GF-D8 (cell line): ENCODE measurements around the gene HRK.

Experiments
- DNase-seq: peaks from one replicate; lab custom pipeline; 2025; lab: John Stamatoyannopoulos, UW

The HRK gene

DNA sequence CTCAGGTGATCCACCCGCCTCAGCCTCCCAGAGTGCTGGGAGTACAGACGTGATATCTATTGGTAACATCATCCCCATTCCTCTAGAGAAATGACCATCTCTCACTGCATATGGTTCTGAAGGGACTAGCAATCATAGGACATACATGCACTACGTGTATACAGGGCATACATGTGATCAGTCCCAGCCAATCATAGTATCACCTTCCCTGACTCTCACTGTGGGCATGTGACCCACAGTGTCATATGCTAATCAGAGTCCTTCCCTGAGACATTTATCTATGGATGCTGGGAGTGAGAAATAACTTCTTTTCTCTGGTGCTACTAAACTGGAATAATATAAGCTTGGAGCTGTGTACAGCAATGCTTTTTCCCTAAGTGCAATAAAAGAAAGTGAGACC lies 17.4 kb upstream of the HRK start:
- no peak for DNase-seq

DNA sequence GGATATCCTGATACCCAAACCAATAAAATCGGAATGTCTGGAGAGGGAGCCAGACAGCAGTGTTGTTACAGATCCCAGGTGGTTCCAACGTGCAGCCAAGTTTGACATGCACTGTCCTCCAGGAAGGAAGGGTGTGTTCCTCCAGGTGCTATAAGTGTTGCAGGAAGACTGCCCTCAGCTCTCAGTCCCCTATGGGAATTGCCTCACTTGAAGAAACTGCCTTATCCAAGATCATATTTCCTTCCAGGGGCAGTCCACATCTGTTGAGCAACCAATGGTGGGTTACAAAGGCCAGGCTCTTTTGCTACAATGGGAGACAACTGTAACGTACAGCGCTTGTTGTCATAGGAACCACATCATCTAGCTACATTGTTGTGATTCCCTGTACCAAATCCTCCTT lies 16.2 kb upstream of the HRK start:
- no peak for DNase-seq

DNA sequence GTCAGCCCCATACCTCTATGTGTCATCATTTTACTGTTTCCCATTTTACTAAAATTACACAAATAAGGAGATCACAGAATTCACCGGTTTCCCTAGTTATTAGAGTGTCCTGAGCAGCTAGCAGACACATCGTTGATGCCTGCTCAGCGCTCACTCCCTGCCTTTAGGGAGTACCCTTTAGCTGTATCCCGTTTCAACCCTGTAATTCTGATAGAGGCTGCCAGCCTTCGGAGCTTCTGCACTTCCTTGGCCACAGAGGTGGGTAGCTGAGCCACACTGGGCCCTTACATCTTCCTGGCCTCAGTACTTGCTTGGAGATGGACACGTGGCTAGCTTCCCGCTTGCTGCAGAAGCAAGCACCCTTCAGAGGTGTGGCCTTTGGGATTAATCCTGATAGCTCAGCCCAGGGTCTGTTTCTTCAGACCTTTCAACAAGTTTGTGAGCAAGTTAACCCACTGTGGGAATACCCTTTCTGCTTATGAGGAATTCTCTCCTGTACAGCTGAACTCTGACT lies 15.2 kb upstream of the HRK start:
- DNase-seq = no peak

DNA sequence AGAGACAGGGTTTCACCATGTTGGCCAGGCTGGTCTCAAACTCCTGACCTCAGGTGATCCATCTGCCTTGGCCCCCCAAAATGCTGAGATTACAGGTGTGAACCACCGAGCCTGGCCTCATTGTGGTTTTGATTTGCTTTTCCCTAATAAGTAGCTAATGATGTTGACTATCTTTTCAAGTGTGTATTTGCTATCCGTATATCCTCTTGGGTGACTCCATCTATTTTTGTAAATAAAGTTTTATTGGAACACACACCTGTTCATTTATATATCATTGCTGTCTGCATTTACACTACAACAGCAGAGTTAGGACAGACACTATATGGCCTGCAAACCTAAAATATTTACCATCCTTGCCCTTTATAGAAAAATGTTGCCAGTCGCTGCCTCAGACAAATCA lies 13.7 kb upstream of the HRK start:
- DNase-seq = no peak

DNA sequence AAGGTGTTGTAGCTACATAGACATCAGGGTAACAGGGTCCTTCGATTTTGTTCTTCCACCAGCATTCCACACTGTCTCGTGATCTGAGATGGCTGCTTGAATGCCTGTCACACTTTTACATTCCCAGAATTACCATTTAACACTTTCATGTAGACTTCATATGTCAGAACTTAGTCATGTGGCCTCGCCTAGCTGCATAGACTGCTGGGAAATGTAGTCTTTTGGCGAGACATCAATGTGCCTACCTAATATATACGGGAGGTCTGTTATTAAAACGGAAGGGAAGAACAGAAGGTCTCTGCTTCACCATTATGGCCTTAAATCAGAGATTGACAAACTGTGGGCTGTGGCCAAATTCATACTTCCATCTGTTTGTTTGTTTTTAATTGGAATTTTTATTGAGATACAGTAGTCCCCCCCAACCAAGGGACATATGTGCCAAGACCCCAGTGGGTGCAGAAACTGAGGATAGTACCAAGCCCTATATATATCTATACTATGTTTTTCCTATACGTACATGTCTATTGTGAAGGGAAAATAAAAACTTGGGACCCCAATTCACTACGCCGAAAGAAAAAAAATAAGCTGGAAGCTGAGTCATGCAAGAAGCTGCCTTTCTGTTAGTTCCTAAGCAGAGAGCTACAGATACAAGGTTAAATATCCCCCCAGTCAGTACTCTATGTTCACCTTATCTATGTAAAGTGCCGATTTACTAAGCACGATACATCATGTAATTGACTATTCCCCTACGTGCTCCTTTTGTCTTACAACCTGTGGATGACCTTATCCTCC lies 11.3 kb upstream of the HRK start:
- DNase-seq = no peak

DNA sequence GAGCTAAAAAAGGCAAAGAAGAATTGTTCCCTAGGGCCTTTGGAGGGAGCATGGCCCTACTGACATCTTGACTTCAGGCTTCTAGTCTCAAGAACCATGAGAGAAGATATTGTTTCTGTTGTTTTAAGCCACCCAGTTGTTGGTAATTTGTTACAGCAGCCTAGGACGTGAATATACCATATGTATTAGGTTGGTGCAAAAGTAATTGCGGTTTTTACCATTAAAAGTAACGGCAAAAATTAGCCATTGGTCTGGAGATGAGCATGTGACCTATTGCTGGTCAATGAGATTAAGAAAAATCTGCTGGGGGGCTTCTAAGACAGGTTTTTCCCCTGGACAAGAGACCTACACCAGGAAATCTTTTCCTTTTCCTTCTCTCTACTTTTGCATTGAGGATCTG lies 9.8 kb upstream of the HRK start:
- DNase-seq = no peak

DNA sequence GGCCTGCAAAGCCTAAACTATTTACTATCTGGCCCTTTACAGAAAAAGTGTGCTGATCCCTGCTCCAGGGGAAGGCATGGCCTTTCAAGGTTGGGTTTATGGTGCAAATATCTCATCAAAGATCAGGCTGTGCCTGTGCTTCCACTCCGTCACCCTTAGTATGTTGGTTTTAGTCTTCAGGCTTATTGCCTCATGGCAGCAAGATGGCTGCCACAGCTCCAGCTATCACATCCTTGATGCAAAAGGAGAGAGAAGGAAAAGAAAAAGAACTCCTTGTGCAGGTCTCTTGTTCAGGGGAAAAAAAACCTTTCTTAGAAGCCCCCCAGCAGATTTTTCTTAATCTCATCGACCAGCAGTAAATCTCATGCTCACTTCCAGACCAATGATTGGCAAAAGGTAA lies 9.1 kb upstream of the HRK start:
- no peak for DNase-seq

DNA sequence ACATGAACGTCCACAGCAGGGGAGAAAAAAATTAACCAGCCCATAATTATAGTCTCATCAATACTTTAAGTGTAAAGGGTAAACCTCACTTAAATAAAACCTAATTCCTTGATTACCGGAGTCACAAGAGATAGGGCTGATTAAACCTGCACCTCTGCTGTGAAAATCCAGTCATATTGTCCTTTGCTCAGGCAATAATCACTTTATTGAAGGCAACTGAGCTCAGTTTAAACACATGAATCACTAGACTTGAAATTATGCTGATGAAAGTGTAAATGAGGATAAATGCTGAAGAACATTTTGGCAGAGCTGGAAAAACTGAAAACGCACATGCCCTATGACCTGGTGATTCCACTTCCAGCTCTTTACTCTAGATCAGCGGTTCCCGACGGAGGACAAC lies 6.7 kb upstream of the HRK start:
- DNase-seq = no peak

DNA sequence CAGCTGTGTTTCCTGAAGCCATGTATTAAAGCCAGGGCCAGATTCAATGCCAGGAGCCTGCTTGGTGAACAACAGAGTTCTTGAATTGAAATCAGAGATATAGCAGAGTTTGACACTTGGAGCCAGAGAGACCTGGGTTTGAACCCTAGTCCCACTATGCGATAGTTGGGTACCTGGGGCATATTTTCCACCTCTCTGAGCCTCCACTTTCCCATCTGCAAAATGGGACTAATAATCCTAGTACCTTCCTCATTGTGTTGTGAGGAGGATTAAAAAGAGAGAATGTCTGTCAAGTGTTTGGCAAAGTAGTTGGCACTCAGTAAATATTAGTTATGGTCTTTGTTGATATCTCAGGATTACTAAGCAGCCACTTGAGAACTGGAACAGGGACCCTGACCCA lies 6.0 kb upstream of the HRK start:
- DNase-seq = no peak

DNA sequence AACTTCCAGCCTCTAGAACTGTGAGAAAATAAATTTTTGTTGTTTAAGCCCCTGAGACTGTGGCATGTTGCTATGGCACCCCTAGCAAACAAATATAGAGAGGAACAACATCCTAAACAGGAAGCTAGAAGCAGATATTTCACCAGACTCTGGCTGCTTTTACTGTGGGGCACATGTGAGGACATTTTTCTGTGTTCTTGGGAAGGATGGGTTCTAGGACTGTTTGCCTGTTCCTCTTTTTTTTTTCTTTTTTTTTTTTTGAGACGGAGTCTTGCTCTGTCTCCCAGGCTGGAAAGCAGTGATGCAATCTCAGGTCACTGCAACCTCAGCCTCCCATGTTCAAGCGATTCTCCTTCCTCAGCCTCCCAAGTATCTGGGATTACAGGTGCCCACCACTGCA lies 4.2 kb upstream of the HRK start:
- peak; percentile 63 for DNase-seq

DNA sequence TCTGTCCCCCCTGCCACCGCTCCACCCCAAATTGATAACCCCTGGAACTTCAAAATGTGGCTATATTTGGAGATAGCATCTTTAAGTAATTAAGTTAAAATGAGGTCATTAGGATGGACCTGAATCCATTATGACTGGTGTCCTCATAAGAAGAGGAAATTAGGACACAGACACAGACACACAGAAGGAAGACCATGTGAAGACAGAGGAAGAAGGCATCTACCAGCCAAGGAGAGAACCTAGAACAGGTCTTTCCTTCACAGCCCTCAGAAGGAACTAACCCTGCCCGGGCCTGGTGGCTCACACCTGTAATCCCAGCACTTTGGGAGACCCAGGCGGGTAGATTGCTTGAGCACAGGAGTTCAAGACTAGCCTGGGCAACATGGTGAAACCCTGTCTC lies 3.6 kb upstream of the HRK start:
- DNase-seq = peak; percentile 10

DNA sequence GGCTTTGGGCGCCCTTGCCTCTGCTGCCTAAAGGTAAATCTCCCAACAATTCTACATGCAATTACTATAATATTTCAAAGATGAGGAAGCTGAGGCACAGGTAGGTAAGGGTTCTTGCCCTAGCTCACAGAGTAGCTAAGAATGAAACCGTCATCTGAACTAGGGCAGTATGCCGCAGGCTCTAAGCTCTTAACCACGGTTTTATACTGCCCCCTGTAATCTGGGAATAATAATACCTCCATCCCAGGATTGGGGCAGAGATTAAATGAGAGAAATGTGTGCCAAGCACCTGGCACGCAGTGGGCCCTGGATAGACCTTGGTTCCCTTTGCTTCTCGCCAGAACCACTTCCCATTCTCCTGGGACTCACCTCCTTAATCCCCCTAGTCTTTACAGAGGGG lies 1.5 kb upstream of the HRK start:
- DNase-seq = no peak

DNA sequence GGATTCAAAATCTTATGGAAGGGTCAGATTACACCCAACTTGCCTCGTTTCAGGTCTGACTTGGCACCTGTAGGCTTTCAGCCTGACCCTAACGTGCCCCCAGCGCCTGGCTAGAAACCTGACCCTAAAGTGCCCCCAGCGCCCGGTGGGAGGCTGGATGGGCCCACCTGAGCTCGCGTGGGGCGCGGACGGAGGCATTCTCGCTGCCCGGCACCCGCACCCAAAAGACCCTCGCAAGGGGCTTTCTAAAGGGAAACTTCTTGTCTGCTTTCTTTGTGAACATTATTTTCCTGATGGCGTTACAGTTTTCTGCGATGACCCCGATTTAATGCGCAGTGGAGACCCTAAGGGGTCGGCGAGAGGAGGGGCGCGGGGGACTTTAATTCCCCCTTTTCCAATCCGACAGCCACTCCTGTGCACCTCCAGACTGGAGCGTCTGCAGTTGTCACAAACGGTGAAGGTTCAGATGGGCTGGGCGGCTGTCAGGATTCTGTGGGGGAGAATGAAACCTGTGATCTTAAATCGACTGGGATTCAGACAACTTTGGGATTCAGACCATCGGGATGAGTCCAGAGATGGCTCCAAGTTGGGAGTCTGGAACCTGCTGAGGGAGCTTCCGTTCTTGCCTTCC lies 751 bp upstream of the HRK start:
- DNase-seq = no peak

DNA sequence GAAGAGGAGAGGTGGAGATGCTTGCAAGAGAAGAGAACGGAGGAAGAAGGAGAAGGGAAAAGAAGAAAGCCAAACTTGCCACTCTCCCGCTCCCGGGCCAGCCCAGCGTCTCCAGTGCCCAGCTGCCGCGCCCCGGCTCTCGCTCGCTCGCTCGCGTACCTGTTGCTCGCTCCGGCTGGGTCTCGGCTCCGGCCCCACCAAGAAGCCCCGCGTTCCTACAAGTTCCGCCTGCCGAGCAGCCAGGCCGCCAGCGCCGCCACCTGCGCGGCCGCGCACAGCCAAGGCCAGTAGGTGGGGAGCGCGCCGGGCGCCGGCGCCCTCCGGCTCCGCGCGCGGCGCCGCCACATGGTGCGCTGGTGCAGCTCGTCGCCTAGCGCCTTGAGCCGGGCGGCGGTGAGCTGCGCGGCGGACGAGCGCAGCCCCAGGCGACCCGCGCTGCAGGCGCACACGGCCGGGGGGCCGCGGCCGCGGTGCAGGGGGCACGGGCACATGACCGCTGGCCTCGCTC lies 370 bp downstream of the HRK start:
- DNase-seq = no peak

DNA sequence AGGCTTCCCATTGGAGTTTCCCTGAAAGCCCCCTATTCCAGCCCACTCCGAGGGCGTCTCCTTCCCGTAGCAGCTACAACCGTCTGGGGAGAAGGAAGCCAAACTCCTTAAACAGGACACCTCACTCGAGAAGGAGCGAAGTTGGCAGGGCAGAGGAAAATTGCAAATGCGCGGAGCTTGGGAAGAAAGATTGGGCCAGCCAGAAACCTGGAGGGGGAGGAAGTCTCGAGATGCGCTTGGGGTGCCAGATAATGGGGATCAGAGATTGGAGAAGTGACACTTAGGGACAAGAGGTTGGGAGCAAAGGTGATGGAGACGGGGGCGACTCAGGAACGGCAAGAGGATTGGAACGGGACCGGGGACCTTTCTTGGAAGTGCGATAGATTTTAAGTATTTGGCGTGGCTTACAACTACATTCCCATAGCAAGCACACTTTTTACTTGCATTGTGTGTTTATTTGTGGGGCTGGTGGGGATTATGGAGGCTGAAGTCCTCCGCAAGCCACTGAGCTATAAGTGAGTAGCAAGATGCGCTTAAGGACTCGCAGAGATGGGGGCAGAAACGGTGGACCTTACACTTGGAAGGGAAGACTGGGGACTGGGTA lies 926 bp downstream of the HRK start:
- DNase-seq = no peak

DNA sequence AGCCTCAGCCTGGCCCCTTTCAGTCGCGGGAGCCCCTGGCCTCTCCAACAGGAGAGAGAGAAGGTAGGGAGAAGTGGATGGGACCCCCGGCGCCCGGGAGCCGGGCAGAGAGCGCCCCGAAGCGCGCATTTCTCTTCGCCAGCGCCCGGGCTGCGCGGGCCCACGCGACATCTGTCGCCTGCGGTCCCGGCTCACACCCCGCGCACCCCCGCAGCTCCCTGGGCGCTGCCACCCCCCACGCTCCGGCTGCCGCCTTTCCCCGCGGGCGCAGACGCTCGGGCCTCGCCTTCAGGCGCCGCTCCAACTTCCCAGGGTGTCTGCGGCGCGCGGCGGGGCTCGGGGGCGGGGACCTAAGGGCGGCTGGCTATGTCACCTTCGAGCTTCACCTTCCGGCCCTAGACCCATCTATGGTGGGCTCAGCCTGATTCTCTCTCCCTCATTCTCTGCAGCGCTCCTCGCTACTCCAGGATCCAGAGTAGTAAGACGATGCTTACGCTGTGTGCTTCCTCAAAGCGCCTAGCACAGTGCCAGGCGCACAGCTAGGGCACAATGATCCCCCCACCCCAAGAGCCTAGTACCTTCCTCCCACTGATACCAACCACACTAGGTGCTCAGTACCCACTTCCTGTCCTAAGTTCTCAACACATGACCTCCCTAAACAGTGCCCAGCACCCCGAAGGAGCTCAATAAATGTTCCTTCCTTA lies 1.6 kb downstream of the HRK start:
- DNase-seq = no peak

DNA sequence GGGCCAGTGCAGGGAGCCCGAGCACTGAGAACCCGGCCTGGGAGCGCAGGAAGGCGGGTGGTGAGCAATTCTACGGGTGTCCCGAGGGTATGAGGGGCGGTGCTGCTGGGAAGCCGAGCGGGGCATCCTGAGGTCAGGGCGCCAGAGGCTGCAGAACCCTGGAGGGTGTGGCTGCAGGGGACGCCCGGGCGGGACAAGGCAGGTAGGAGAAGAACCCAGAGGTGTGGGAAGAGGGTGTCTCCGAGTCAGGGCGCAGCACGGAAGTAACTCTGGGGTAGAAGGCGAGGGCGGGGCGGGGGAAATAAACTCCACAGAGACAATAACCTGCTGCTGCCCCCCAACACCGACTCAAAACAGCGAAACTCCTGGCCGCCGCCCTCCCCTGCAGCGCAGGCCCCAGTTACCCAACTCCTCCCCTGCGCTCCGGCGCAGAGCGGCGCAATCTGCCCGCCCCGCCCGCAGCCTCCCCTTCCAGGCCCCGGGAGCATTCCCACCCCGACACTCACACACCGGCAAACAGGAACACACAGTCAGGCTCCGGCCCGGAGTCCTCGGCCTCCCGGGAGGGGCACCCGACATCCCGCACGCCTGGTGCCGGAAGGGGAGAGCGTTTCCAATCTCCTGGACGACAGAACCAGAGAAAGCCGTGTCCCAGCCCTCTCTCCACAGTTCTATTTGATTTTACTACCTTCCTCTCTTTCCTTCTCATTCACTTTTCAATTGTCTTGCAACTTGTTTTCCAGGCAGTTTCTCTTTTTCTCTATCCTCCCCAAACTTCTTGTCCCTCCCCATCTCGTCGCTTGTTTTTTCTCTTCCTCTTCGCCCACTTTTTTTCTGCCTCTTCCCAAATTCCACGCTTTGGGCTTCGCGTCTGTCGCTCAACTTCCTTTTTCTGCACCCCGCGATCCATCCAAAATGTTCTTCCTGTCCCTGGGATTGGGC lies 2.4 kb downstream of the HRK start:
- no peak for DNase-seq

DNA sequence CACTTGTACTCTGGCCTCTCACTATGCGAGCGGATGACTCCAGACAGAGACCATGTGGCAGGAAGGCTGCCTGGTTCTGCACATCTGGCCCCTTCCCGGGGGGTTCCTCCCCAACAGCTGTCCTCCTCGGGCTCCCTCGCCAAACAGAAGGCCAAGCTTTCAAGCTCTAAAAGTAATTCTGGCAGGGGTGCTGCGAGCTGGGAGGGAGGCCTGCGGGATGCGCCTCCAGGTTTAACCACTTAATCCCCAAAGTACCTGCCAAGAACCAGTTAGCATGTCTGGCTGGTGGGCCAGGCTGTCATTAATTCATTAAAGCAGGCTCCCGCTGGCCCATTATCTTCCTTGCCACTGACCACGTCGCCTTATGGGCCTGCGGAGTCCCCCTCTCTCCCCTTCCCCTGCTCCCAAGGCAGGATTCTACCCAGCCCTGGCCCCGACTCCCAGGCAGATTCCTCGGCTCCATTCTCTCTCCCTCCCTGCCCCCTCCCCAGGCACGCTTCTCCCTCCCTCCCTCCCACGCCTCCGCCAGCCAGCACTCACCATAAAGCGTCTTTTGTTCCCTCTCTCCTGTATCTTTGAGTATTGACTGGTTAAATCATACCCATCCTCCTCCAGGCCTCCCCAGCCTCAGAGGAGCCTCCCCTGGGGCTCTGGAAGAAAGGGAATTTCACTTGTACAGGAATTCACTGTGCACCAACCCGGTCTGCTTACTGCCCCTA lies 4.9 kb downstream of the HRK start:
- DNase-seq = no peak

DNA sequence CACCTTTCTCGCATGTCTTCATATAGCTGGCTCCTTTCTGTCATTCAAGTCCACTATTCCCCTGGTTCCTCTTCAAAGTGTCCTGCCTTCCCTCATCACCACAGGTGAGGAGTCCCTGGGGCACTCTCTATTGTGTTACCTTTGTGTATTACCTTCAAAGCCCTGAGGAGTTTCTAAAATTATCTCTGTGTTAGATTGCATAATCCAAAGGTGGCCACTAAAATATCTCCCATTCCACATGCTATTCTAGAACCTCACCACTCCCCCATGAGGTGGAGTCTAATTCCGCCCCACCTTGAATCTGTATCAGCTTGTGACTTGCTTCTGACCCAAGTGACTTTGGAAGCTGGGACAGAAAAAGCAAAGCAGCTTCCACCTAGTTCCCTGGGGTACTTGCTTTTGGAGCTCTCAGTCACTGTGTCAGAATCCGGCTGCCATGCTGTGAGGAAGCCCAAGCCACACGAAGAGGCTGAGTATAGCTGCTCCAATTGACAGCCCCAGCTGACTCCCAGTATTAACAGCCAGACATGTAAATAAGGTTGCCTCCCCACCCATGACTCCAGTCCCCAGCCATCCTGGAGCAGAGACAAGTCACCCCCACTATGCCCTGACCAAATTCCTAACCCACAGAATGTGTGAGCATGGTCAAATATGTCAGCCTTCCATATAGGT lies 6.8 kb downstream of the HRK start:
- DNase-seq = no peak

DNA sequence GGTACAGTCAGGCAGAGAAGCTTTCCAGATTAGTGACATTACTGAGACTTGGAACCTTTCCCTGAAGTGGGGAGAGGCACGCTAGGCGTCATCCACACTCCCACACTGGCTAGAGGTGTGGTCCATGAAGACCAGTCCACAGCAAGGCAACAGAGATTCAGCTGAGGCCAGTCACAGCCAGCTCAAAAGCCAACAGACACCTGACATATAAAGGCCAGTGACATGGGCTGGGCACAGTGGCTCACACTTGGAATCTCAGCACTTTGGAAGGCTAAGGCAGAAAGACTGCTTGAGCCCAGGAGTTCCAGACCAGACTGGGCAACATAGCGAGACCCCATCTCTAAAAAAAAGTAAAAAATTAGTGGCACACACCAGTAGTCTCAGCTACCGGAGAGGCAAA lies 10.9 kb downstream of the HRK start:
- no peak for DNase-seq
